ENCODE measurements around the gene NOP56.
"Not testable (repeated sequence)": the region's sequence is repeated elsewhere in the genome, so short reads cannot be mapped to it uniquely, and the experiment has no call there.

The NOP56 gene

DNA sequence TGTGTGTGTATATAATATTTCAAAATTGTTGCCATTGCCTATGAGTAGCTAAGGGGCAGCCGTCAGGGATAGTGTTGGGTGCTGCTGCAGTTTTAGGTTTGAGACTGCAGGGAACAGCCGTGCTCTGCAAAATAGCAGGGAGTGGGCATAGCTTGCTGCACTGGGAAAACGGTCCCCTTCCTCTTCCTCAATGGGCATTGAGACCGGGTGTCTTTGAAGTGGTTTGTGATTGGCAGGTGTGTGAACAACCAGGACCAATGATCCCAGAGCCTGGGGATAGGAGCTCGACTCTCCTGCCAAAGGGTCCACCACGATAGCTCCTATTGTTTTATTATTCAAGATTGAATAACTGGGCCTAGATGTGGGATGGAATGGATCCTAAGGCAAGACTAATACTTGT, 35.1 kb downstream of the NOP56 start:
- DNase-seq (ENCODE audit: low spot score) = no peak

GRCh38 chr20:2688041-2688591, 35.7 kb downstream of the NOP56 start:
- DNase-seq (ENCODE audit: low spot score) = peak; percentile 72

DNA sequence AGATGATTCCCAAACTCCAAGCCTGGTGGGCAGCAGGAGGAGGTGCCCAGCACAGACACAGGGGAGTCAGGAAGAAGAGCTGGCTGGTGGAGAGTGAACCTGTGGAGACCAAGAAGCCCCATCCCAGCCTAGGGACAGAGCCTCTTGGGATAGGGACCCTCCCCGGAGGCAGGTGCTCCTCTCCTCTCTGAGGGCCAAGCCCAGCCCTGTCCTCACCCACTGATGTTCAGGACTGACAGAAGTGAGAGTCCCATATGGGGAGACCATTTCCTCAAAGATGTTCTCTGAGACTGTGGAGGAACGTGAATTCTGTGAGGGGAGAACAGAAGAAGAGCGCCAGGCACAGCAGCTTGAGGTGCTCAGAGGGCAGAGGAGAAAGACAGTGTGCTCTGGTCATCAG, 37.8 kb downstream of the NOP56 start:
- DNase-seq (ENCODE audit: low spot score) = no peak

GRCh38 chr20:2690718-2691117, 38.3 kb downstream of the NOP56 start:
- DNase-seq (ENCODE audit: low spot score) = no peak

GRCh38 chr20:2691127-2691526, 38.7 kb downstream of the NOP56 start:
- DNase-seq (ENCODE audit: low spot score) = no peak

GRCh38 chr20:2691663-2692035, 39.2 kb downstream of the NOP56 start:
- peak; percentile 29 for DNase-seq (ENCODE audit: low spot score)

- peak; percentile 87 for DNase-seq (ENCODE audit: low spot score)
These were observed 39.8 kb downstream of the NOP56 start, which contains the start of gene EBF4 for GRCh38 chr20:2692036-2692885. TSS of gene EBF4 (plus strand) at chr20:2692780. CDS start at chr20:2693646, 866 bp downstream.

GRCh38 chr20:2692886-2693285, 40.5 kb downstream of the NOP56 start:
- DNase-seq (ENCODE audit: low spot score) = peak; percentile 83

DNA sequence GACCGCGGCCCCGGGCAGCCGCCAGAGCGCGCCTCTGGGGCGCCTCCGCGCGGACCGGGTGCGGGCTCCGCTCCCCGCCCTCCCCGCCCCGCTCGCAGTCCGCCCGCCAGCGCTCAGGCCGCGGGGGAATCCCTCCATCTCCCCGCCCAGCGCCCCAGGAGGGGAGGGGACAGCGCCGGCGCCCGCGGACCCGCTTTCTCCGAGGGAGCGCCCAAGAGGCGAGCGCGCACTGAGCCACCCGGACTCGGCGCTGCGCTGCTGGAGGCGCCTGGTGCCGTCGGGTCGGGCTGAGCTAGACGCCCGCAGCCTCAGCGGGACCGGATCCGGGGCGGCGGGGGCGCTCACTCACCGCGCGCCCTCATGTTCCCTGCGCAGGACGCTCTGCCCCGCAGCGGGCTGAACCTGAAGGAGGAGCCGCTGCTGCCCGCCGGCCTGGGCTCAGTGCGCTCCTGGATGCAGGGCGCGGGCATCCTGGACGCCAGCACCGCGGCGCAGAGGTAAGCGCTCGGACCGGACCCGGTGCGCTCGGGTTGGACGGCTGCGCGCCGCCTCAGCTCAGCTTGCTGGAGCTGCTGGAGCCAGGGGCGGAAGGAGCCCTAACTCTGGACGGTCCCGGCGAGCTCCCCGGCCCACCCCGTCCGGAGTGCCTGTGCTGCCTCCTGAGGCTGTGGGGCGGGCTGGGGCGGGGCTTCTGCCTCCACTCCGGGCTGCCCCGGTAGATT, 41.0 kb downstream of the NOP56 start:
- peak; percentile 82 for DNase-seq (ENCODE audit: low spot score)

GRCh38 chr20:2694008-2694471, 41.6 kb downstream of the NOP56 start:
- peak; percentile 38 for DNase-seq (ENCODE audit: low spot score)

DNA sequence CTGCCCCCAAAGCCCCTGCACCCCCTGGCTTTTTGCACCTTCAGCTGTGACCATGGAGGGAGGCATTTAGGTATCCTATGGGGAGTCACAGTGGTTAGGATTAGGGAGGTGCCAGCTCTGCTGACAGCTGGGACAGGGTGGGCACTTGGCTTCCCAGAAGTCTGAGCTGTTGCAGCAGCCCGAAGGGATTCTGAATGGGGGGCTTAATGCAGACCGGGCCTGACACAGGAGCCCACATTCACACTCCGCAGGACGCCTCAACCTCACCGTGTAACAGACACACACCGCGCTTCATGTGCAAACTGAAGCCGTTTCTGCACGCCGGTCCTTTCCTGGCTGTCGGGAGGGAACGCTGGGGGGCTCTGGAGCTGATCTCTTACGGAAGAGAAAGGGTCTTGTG, 42.1 kb downstream of the NOP56 start:
- peak; percentile 44 for DNase-seq (ENCODE audit: low spot score)

GRCh38 chr20:2695206-2695983, 43.0 kb downstream of the NOP56 start:
- DNase-seq (ENCODE audit: low spot score) = no peak

GRCh38 chr20:2695984-2696525, 43.6 kb downstream of the NOP56 start:
- DNase-seq (ENCODE audit: low spot score) = not testable (repeated sequence)

DNA sequence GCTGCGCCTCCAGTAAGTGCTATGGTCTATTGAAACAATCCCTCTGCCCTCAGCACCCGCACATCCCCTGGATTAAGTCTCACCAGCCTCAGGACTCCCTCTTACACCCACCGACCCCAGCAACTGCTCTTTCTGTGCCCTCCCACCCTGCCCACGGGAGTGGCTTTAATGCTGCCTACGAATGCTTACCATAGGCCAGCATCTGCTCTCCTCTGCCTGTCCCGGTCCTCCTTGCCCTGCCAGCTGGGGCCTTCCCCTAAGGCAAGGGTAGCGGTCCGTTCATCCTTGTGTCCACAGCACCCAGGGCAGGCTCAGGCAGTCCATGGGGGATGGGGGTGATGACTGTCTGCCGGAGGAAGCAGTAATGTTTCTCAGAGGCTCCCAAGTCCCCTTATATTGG, 44.2 kb downstream of the NOP56 start:
- DNase-seq (ENCODE audit: low spot score) = peak; percentile 9

GRCh38 chr20:2697768-2698167, 45.3 kb downstream of the NOP56 start:
- no peak for DNase-seq (ENCODE audit: low spot score)

- DNase-seq (ENCODE audit: low spot score) = no peak
These were observed 45.9 kb downstream of the NOP56 start for GRCh38 chr20:2698186-2698817.

DNA sequence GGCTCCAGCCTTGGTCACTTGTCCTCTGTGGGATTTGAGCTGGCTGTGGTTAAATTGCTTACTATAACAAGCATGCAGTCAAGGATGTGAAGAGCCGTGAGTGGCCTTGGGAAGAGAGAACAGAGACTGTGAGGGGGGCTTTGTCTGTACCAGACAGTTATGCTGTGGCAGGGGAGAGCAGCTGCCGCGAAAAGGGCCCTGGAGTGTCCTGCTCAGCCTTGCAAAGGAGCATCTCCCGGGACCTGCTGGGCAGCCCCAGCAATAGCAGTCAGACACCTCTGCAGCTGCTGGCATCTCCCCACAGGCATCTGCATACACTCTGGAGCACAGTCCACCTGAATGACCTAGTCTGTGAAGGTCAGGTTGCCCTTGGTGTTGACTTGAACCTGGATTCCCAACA, 46.5 kb downstream of the NOP56 start:
- peak; percentile 33 for DNase-seq (ENCODE audit: low spot score)

DNA sequence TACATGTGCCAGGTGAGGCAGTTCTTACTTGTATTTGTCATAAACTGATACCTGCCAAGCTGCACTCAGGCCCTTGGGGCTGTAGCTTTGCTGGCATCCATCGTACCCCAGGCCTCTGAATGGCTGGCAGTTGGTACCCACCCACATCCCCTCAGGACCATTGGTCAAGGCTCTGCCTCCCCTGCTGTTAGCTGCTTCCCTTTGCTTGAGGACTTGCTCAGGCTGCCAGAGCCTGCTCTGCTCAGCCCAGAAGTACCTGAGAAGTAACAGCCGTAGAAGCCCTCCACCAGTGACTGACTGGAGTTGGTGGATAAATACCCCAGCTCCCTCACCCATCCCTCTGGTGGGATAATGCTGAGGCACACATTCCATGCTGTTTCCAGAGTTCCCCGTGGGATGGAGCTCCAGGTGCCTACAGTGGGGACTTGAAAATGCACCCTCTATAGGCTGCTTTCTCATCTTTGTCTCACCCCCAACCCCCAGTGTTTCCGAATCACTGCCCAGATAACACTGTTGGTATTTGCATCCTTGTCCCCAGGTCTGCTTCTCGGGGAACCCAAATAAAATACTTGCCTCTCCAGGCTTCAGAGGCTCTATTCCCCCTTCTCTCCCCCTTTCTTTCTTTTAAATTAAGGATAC, 47.5 kb downstream of the NOP56 start:
- no peak for DNase-seq (ENCODE audit: low spot score)

DNA sequence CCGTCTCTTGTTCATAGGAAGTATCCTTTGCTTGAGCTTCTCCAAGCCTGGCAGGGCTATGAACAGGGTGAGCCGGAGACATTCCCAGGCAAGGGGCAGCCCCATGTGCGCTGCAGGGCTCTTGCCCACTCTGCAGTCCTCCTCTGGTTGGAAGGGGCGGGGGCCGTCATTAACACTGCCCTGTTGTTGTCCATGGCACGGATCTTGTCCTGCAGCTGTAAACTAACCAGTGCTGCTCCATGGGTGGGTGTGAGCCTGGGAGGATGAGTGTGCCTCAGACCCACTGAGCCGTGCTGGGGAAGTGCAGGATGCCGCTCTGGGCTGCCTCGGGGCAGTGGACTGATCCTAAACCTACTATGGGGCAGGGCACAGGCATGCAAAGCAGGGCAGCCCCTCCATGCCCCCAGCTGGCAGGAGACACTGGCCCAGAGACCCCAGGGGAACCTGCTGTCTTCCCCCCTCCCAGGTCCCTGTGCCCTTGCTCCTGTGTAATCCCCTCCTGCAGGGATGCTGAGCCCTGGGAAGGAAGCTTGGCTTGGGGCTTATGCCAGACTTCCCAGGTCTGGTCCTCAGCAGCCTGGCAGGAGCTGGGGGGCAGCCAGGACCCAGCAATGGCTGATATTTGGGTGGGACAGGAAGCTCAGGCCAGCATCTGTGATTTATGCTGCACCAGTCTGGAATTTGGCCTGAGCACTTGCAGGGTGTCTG, 48.6 kb downstream of the NOP56 start:
- peak; percentile 21 for DNase-seq (ENCODE audit: low spot score)

GRCh38 chr20:2701671-2702081, 49.2 kb downstream of the NOP56 start:
- DNase-seq (ENCODE audit: low spot score) = no peak

Measured in D341Med (cell line).